Activated CD8-positive, alpha-beta T cell treated with anti-CD3 and anti-CD28 coated beads for 36 hours (primary cell): ENCODE measurements around the gene MMP11. TPM values are rescaled to one million over a fixed set of nuclear protein-coding genes. Genes with fewer than 3 reads are reported as not detected.

ENCODE experiments used
- ATAC-seq: fragments of 200-7000 bp; cut with Tn5 transposase; one replicate; pipeline ENCODE4 v1.10.0; 2021; ENCODE audit warnings: mild to moderate bottlenecking, moderate library complexity
- CTCF ChIA-PET: fragments of 350-600 bp; sonication (Branson Sonifier 250); formaldehyde crosslinking; loops from one replicate; lab custom pipeline; 2021; ENCODE audit warnings: antibody characterized with exemption; lab: Charles Lee
- POLR2A ChIA-PET: fragments of 350-600 bp; sonication (Branson Sonifier 250); formaldehyde crosslinking; loops from one replicate; lab custom pipeline; 2021; ENCODE audit warnings: antibody characterized with exemption; lab: Charles Lee
- DNase-seq: peaks from one replicate; pipeline ENCODE4 v3.0.0-alpha.2; 2020
- H3K27ac Mint-ChIP-seq: one replicate; pipeline ENCODE4 v1.8.0; 2021; ENCODE audit warnings: mild to moderate bottlenecking, mixed read lengths
- H3K27me3 Mint-ChIP-seq: one replicate; pipeline ENCODE4 v1.8.0; 2021; ENCODE audit warnings: mixed read lengths
- H3K36me3 Mint-ChIP-seq: one replicate; pipeline ENCODE4 v1.8.0; 2021; ENCODE audit warnings: low read depth, mixed read lengths
- H3K4me1 Mint-ChIP-seq: one replicate; pipeline ENCODE4 v1.8.0; 2021; ENCODE audit warnings: low read depth, mixed read lengths
- H3K4me3 Mint-ChIP-seq: one replicate; pipeline ENCODE4 v1.8.0; 2021; ENCODE audit warnings: mild to moderate bottlenecking, moderate library complexity, mixed read lengths
- H3K9me3 Mint-ChIP-seq: one replicate; pipeline ENCODE4 v1.8.0; 2021; ENCODE audit warnings: mixed read lengths
- intact Hi-C: fragments of 100-400 bp; cut with micrococcal nuclease; formaldehyde crosslinking; loops from one replicate; pipeline ENCODE4 v1.10.0; 2022
- total RNA-seq, 2 experiments: library from RNA; stranded (reverse); gene quantifications; one replicate each; pipeline ENCODE4 v1.2.3, GENCODE V29; 2021
- TF ChIP-seq, protein P1 (sequence below): fragments of 200-600 bp; IDR thresholded peaks from one replicate; pipeline ENCODE4 v1.8.0; 2022; ENCODE audit warnings: antibody characterized with exemption, mild to moderate bottlenecking

MMP11 gene
- total RNA-seq, 2 experiments from 2014 or later = 0.85 to 1.4 TPM

DNA sequence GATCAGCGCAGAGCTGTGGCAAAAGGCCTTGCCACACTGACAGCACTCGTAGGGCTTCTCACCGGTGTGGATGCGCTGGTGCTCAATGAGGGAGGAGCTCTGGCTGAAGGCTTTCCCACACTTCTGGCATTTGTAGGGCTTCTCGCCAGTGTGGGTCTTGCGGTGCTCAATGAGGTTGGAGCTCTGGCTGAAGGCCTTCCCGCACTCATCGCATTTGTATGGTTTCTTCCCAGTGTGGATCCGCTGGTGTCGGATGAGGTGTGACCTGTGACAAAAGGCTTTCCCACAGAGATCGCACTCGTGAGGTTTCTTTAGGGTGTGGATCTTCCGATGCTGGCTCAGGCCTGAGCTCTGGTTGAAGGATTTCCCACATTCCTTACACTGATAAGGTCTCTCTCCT lies 28.6 kb upstream of the MMP11 start:
- peaks cover 24% of the 10 kb centered on the region for H3K36me3 Mint-ChIP-seq
- POLR2A ChIA-PET = interaction anchor here (1.7 kb wide), 1 partner anchor 27 kb away, joined by 6 read pairs; no protein-coding TSS in a partner anchor
- H3K4me3 Mint-ChIP-seq = no peak overlapping the region
- H3K9me3 Mint-ChIP-seq = peaks cover 11% of the 10 kb centered on the region
- TF ChIP-seq, protein P1, sequence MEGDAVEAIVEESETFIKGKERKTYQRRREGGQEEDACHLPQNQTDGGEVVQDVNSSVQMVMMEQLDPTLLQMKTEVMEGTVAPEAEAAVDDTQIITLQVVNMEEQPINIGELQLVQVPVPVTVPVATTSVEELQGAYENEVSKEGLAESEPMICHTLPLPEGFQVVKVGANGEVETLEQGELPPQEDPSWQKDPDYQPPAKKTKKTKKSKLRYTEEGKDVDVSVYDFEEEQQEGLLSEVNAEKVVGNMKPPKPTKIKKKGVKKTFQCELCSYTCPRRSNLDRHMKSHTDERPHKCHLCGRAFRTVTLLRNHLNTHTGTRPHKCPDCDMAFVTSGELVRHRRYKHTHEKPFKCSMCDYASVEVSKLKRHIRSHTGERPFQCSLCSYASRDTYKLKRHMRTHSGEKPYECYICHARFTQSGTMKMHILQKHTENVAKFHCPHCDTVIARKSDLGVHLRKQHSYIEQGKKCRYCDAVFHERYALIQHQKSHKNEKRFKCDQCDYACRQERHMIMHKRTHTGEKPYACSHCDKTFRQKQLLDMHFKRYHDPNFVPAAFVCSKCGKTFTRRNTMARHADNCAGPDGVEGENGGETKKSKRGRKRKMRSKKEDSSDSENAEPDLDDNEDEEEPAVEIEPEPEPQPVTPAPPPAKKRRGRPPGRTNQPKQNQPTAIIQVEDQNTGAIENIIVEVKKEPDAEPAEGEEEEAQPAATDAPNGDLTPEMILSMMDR = no peak
- intact Hi-C loops = no loop called here
- H3K27me3 Mint-ChIP-seq = no peaks in the 10 kb centered on the region
- CTCF ChIA-PET = interaction anchor here (1.3 kb wide), 1 partner anchor 11 kb away, joined by 3 read pairs; no protein-coding TSS in a partner anchor
- DNase-seq (no peak), ATAC-seq (no peak)
- no peak overlapping the region for H3K27ac Mint-ChIP-seq
- no peaks in the 10 kb centered on the region for H3K4me1 Mint-ChIP-seq

DNA sequence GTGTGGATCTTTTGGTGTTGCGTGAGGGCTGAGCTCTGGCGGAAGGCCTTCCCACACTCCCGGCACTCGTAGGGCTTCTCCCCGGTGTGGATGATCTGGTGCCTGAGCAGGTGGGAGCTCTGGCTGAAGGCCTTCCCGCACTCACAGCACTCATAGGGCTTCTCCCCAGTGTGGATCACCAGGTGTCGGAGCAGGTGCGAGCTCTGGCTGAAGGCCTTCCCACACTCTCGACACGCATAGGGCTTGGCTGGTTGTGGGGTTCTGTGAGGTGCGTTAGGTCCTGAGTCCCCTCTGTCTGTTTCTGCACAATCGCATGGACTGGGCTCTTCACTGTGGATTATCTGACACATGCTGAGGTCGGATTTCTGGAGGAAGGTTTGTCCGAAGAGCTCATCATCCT lies 28.2 kb upstream of the MMP11 start:
- TF ChIP-seq, protein P1 = no peak
- POLR2A ChIA-PET = interaction anchor here (1.7 kb wide), 1 partner anchor 27 kb away, joined by 6 read pairs; no protein-coding TSS in a partner anchor
- H3K9me3 Mint-ChIP-seq = peaks cover 11% of the 10 kb centered on the region

DNA sequence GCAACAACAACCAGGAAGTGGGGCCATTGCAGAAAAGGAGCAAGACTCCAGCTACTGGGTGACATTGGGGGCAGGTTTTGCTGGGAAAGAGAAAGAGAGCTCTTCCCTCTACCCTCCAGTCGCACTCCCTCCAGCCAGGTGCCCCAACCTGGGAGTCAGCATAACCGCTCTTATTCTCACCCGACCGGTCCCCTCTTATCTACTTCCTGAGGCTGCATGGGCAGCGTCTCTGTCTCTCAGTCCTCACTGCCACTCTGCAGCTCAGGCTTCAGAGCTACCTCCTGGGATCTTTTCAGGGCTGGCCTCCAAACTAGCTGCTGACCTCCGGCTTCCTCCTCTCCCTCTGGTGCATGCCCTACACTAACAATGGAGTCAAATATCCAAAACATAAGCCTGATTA lies 26.9 kb upstream of the MMP11 start:
- H3K4me3 Mint-ChIP-seq = no peak overlapping the region
- peaks cover 24% of the 10 kb centered on the region for H3K36me3 Mint-ChIP-seq
- H3K4me1 Mint-ChIP-seq = peaks cover 10% of the 10 kb centered on the region
- intact Hi-C loops = no loop called here
- no peaks in the 10 kb centered on the region for H3K27me3 Mint-ChIP-seq
- no peak overlapping the region for H3K27ac Mint-ChIP-seq
- TF ChIP-seq, protein P1 = no peak
- no peak for DNase-seq
- ATAC-seq = no peak
- CTCF ChIA-PET = interaction anchor here (1.2 kb wide), 1 partner anchor 26 kb away, joined by 3 read pairs; no protein-coding TSS in a partner anchor
- peaks cover 11% of the 10 kb centered on the region for H3K9me3 Mint-ChIP-seq
- POLR2A ChIA-PET = no interaction called here

More for the DNA sequence above, 28.2 kb upstream of the MMP11 start:
- intact Hi-C loops = no loop called here
- no peak for ATAC-seq
- Mint-ChIP-seq H3K4me1 (no peaks in the 10 kb centered on the region), H3K27ac (no peak overlapping the region), H3K27me3 (no peaks in the 10 kb centered on the region), H3K36me3 (peaks cover 24% of the 10 kb centered on the region), H3K4me3 (no peak overlapping the region)
- no peak for DNase-seq
- CTCF ChIA-PET = interaction anchor here (1.2 kb wide), 1 partner anchor 27 kb away, joined by 3 read pairs; no protein-coding TSS in a partner anchor

DNA sequence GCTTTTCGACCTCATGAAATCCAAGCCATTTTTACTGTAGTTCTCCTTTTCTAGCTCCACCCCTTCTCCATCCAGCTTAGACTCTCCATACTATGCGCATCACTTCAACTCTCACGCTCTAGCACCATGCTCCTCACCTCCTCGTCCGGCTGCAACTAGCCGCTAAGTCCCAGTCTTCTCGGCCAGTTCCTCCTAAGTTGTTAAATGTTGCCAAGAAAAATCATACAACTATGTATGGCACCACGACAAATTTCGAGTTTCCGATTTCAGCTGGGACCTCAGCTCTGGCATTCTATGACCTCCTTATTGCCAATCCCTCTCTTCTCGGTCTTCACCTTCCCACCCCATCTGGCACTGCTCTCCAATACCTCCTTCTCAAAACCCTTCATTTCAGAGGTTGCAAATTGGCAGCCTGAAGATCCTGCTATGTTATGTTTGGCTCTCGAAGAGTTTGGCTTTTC lies 22.8 kb upstream of the MMP11 start:
- H3K9me3 Mint-ChIP-seq = peaks cover 4% of the 10 kb centered on the region
- H3K36me3 Mint-ChIP-seq = peaks cover 6% of the 10 kb centered on the region
- ATAC-seq (no peak), DNase-seq (no peak)
- POLR2A ChIA-PET = interaction anchor here (1.1 to 2.7 kb wide), 2 partner anchors 13 to 17 kb away, joined by 3 to 19 read pairs; partner anchors contain the start of gene C22orf15
- intact Hi-C loops = no loop called here
- H3K4me3 Mint-ChIP-seq = peak overlapping the region; percentile 80
- peaks cover 15% of the 10 kb centered on the region for H3K4me1 Mint-ChIP-seq
- TF ChIP-seq, protein P1 = no peak
- H3K27ac Mint-ChIP-seq = no peak overlapping the region
- CTCF ChIA-PET = interaction anchor here (0.6 to 1.2 kb wide), 2 partner anchors 53 to 100 kb away, joined by 3 read pairs; no protein-coding TSS in a partner anchor
- no peaks in the 10 kb centered on the region for H3K27me3 Mint-ChIP-seq

DNA sequence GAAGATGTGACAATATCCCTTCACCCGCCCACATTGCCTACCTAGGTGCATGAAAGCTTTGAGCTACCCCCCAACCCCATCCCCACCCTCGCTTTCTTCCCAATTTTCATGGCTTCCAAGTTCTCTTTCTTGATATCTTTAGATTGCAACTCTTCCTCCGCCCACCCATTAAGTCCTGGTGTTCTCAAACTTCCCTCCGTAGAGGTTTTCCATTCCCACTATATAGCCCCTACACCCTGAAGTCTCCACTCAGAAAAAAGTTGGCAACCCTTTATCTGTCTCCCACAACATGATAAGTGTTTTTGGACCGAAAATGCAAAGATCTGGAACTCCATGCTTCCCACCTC lies 22.3 kb upstream of the MMP11 start:
- intact Hi-C loops = no loop called here
- no peaks in the 10 kb centered on the region for H3K27me3 Mint-ChIP-seq
- ChIA-PET CTCF (interaction anchor here (1.2 to 1.4 kb wide), 2 partner anchors 19 to 53 kb away, joined by 3 read pairs; no protein-coding TSS in a partner anchor), POLR2A (interaction anchor here (1.1 to 2.7 kb wide), 3 partner anchors 10 to 17 kb away, joined by 3 to 19 read pairs (median 5); partner anchors contain the start of gene C22orf15)
- DNase-seq = no peak
- H3K27ac Mint-ChIP-seq = peak overlapping the region; percentile 46
- no peaks in the 10 kb centered on the region for H3K9me3 Mint-ChIP-seq
- ATAC-seq = no peak
- H3K4me3 Mint-ChIP-seq = peak overlapping the region; percentile 80
- peaks cover 15% of the 10 kb centered on the region for H3K4me1 Mint-ChIP-seq
- TF ChIP-seq, protein P1 = no peak
- peaks cover 3% of the 10 kb centered on the region for H3K36me3 Mint-ChIP-seq
